PC-9 (cell line): ENCODE measurements around the gene ZNF598. TPM values are rescaled to one million over a fixed set of nuclear protein-coding genes. Genes with fewer than 3 reads are reported as not detected.

Experiments
- BruUV-seq: library from RNA; stranded (reverse); fragments of 400-500 nt; replicated peaks from 2 replicates; lab custom pipeline; 2021; lab: Mats Ljungman, UMichigan
- CTCF ChIA-PET: fragments of 300-600 bp; sonication (Branson Sonifier 250); formaldehyde crosslinking; loops from one replicate; lab custom pipeline; 2022; ENCODE audit warnings: antibody characterized with exemption; lab: Charles Lee
- POLR2A ChIA-PET: fragments of 300-600 bp; sonication (Branson Sonifier 250); formaldehyde crosslinking; loops from one replicate; lab custom pipeline; 2022; ENCODE audit warnings: antibody characterized with exemption; ENCODE audit not compliant: unreplicated experiment; lab: Charles Lee
- DNase-seq, 2 experiments: peaks; one replicate each; pipeline versions ENCODE4 v3.0.0 to v3.0.0-alpha.2; 2015 to 2022; ENCODE audit warnings: mixed read lengths in 1 of 2
- H2AFZ ChIP-seq: fragments of 200-600 bp; sonication (generic); 2 replicates; pipeline ENCODE4 v1.8.1; 2017; ENCODE audit warnings: antibody characterized with exemption
- H3F3A ChIP-seq: fragments of 200-600 bp; sonication (generic); 2 replicates; pipeline ENCODE4 v1.8.1; 2017; ENCODE audit warnings: antibody characterized with exemption, mild to moderate bottlenecking, low read depth; ENCODE audit not compliant: insufficient read depth
- H3K27ac ChIP-seq: fragments of 200-600 bp; sonication (generic); 2 replicates; pipeline ENCODE4 v1.6.1; 2016; ENCODE audit warnings: mixed run types
- H3K27me3 ChIP-seq: fragments of 200-600 bp; sonication (generic); 2 replicates; pipeline ENCODE4 v1.6.1; 2016; ENCODE audit warnings: low read depth, mixed run types; ENCODE audit not compliant: insufficient read depth
- H3K36me3 ChIP-seq: fragments of 200-600 bp; sonication (generic); 2 replicates; pipeline ENCODE4 v1.6.1; 2016; ENCODE audit warnings: low read depth, mixed run types
- H3K4me1 ChIP-seq: fragments of 200-600 bp; sonication (generic); replicated peaks from 2 replicates; pipeline ENCODE4 v1.6.1; 2016; ENCODE audit warnings: mixed run types; ENCODE audit not compliant: insufficient read depth
- H3K4me2 ChIP-seq: fragments of 200-600 bp; sonication (generic); 2 replicates; pipeline ENCODE4 v1.6.1; 2017; ENCODE audit warnings: mixed run types
- H3K4me3 ChIP-seq: fragments of 200-600 bp; sonication (generic); 2 replicates; pipeline ENCODE4 v1.6.1; 2016; ENCODE audit warnings: mixed run types
- H3K79me2 ChIP-seq: fragments of 200-600 bp; sonication (generic); 2 replicates; pipeline ENCODE4 v1.6.1; 2017; ENCODE audit warnings: low read depth, mixed run types
- H3K9me2 ChIP-seq: fragments of 200-600 bp; sonication (generic); 2 replicates; pipeline ENCODE4 v1.8.1; 2017; ENCODE audit warnings: mild to moderate bottlenecking; ENCODE audit not compliant: insufficient read depth
- H3K9me3 ChIP-seq: fragments of 200-600 bp; sonication (generic); 2 replicates; pipeline ENCODE4 v1.8.1; 2016; ENCODE audit warnings: low read depth; ENCODE audit not compliant: insufficient read depth
- H4K20me1 ChIP-seq: fragments of 200-600 bp; sonication (generic); 2 replicates; pipeline ENCODE4 v1.8.1; 2017; ENCODE audit not compliant: insufficient read depth
- EZH2 ChIP-seq: fragments of 200-600 bp; sonication (generic); IDR thresholded peaks from 2 replicates; pipeline ENCODE4 v1.8.0; 2017; ENCODE audit warnings: antibody characterized with exemption, low read depth
- intact Hi-C: fragments of 100-400 bp; cut with micrococcal nuclease; formaldehyde crosslinking; loops from one replicate; pipeline ENCODE4 v1.10.0; 2022; ENCODE audit not compliant: unreplicated experiment
- total RNA-seq: library from RNA; stranded (reverse); gene quantifications from 2 replicates; pipeline ENCODE4 v1.2.3, GENCODE V29; 2021
- TF ChIP-seq, protein P1 (sequence below): fragments of 200-600 bp; sonication (generic); conservative IDR thresholded peaks from 2 replicates; pipeline ENCODE4 v1.6.1; 2017; ENCODE audit warnings: mixed run types, antibody characterized with exemption, mild to moderate bottlenecking, moderate library complexity

The ZNF598 gene
- total RNA-seq, 1 experiment from 2014 or later: 72.5 TPM

DNA sequence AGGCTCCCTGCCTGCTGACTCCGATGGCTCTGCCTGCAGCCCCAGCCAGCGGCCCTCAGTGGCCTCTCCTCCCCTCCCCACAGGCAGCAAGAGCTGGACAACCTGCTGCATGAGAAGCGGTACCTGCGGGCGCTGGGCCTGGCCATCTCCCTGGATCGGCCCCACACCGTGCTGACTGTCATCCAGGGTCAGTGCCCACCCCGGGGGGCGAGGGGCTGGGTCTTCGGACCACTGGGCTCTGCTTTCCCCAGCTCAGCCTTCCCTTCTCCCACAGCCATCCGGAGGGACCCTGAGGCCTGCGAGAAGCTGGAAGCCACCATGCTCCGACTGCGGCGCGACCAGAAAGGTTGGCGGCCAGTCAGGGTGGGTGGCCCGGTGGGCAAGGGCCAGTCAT, 31.7 kb downstream of the ZNF598 start:
- no peaks in the 10 kb centered on the region for H3K27me3 ChIP-seq
- no peak overlapping the region for H3K4me3 ChIP-seq
- no peak overlapping the region for H3K4me2 ChIP-seq
- H3K27ac ChIP-seq: no peak overlapping the region
- peaks cover 50% of the 10 kb centered on the region for H3K4me1 ChIP-seq
- TF ChIP-seq, protein P1, sequence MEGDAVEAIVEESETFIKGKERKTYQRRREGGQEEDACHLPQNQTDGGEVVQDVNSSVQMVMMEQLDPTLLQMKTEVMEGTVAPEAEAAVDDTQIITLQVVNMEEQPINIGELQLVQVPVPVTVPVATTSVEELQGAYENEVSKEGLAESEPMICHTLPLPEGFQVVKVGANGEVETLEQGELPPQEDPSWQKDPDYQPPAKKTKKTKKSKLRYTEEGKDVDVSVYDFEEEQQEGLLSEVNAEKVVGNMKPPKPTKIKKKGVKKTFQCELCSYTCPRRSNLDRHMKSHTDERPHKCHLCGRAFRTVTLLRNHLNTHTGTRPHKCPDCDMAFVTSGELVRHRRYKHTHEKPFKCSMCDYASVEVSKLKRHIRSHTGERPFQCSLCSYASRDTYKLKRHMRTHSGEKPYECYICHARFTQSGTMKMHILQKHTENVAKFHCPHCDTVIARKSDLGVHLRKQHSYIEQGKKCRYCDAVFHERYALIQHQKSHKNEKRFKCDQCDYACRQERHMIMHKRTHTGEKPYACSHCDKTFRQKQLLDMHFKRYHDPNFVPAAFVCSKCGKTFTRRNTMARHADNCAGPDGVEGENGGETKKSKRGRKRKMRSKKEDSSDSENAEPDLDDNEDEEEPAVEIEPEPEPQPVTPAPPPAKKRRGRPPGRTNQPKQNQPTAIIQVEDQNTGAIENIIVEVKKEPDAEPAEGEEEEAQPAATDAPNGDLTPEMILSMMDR: no peak
- TF ChIP-seq EZH2: no peak
- no TSS peak for BruUV-seq
- H2AFZ ChIP-seq: no peak overlapping the region
- intact Hi-C loops: no loop called here
- H3K79me2 ChIP-seq: peaks cover 15% of the 10 kb centered on the region
- H3F3A ChIP-seq: peaks cover 49% of the 10 kb centered on the region
- no peaks in the 10 kb centered on the region for H3K9me3 ChIP-seq
- peaks cover 12% of the 10 kb centered on the region; the same call in 1 of the 2 replicates for H4K20me1 ChIP-seq
- ChIA-PET CTCF (no interaction called here), POLR2A (no interaction called here)
- H3K9me2 ChIP-seq: no peaks in the 10 kb centered on the region
- peaks cover 3% of the 10 kb centered on the region; the same call in 1 of the 2 replicates for H3K36me3 ChIP-seq
- no peak for DNase-seq

DNA sequence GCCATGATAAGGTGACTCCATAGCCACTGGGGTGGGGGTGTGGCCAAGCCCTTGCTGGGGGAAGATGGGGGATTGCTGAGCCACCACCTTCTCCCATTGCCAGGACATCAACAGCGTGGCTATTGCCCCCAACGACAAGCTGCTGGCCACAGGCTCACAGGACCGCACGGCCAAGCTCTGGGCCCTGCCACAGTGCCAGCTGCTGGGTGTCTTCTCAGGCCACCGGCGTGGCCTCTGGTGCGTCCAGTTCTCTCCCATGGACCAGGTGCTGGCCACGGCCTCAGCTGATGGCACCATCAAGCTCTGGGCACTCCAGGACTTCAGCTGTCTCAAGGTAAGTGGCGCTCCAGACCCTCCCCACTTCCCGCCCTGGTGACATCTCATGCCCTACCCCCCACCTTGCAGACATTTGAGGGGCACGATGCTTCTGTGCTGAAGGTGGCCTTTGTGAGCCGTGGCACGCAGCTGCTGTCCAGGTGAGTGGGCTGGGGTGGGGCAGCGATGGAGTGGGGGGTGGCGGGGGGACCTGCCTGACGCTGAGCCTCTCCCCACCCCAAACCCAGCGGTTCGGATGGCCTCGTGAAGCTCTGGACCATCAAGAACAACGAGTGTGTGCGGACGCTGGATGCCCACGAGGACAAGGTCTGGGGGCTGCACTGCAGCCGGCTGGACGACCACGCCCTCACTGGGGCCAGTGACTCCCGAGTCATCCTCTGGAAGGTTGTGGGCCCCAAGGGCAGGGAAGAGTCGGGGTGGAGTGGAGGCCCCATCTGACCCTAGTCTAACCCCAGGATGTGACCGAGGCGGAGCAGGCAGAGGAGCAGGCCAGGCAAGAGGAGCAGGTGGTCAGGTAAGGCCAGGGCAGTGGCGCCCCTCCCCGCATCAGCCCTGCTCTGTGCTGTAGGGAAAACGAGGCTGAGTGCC, 32.4 kb downstream of the ZNF598 start:
- DNase-seq: no peak
- Histone ChIP-seq H3K4me1 (peaks cover 46% of the 10 kb centered on the region), H3K79me2 (peaks cover 21% of the 10 kb centered on the region), H3F3A (peaks cover 42% of the 10 kb centered on the region), H3K27me3 (no peaks in the 10 kb centered on the region), H3K4me3 (no peak overlapping the region), H3K9me2 (no peaks in the 10 kb centered on the region), H2AFZ (no peak overlapping the region), H4K20me1 (peaks cover 12% of the 10 kb centered on the region; the same call in 1 of the 2 replicates), H3K4me2 (no peak overlapping the region), H3K9me3 (no peaks in the 10 kb centered on the region), H3K36me3 (peaks cover 3% of the 10 kb centered on the region; the same call in 1 of the 2 replicates), H3K27ac (no peak overlapping the region)
- POLR2A ChIA-PET: interaction anchor here (0.6 kb wide), 1 partner anchor 12 kb away, joined by 7 read pairs; the partner anchor contains the start of gene RPS2
- CTCF ChIA-PET: interaction anchor here (0.6 kb wide), 1 partner anchor 574 kb away, joined by 4 read pairs; no protein-coding TSS in a partner anchor
- TF ChIP-seq, protein P1: no peak
- TF ChIP-seq EZH2: no peak
- no TSS peak for BruUV-seq
- intact Hi-C loops: no loop called here

DNA sequence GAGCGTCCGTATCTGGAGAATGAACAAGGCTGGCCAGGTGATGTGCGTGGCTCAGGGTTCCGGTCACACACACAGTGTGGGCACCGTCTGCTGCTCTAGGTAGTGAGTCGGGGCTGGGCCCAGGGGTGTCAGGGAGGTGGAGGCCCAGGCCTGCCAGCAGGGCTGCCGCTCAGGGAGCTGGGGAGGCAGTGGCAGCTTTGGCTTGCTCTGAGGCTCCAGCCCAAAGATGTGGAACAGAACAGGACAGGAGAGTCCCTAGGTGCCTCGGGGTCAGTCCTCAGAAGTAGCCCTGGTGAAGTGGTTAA, 33.5 kb downstream of the ZNF598 start:
- CTCF ChIA-PET: no interaction called here
- intact Hi-C loops: no loop called here
- POLR2A ChIA-PET: no interaction called here
- peaks cover 36% of the 10 kb centered on the region for H3K4me1 ChIP-seq
- no peak for TF ChIP-seq EZH2
- TF ChIP-seq, protein P1: no peak
- no peak overlapping the region for H3K4me3 ChIP-seq
- H3K9me3 ChIP-seq: no peaks in the 10 kb centered on the region
- peaks cover 37% of the 10 kb centered on the region; the same call in 1 of the 2 replicates for H3F3A ChIP-seq
- no peak overlapping the region for H2AFZ ChIP-seq
- peaks cover 3% of the 10 kb centered on the region; the same call in 1 of the 2 replicates for H3K36me3 ChIP-seq
- peaks cover 25% of the 10 kb centered on the region for H3K79me2 ChIP-seq
- peaks cover 12% of the 10 kb centered on the region; the same call in 1 of the 2 replicates for H4K20me1 ChIP-seq
- H3K4me2 ChIP-seq: no peak overlapping the region
- H3K27me3 ChIP-seq: no peaks in the 10 kb centered on the region
- no TSS peak for BruUV-seq
- H3K9me2 ChIP-seq: no peaks in the 10 kb centered on the region
- no peak for DNase-seq
- no peak overlapping the region for H3K27ac ChIP-seq
